ENCODE data around the gene RADX. TPM values are rescaled to one million over a fixed set of nuclear protein-coding genes. Genes with fewer than 3 reads are reported as not detected.
A peak's percentile ranks its signal among the peaks of the same experiment; 100 is the strongest.

Gene RADX
- polyA plus RNA-seq (2013, experiment 1 of 4) = 8.5 TPM
- 8.9 TPM for polyA plus RNA-seq (2013, experiment 2 of 4)
- 7.1 TPM for polyA plus RNA-seq (2013, experiment 3 of 4)
- 9.2 TPM for polyA plus RNA-seq (2013, experiment 4 of 4)

GRCh38 chrX:106611679-106612392, at the start of gene RADX:
Gene RADX (plus strand): TSS chrX:106611978. CDS start chrX:106612081, 103 bp downstream.
- peak within 1 kb of the TSS; percentile 46 for H3K4me3 ChIP-seq (ENCODE audit: insufficient read depth, low read depth, low read length)
- no peak within 1 kb of the TSS for H3K27ac ChIP-seq (ENCODE audit: insufficient read depth, low read depth, low read length, poor library complexity, severe bottlenecking)
- no peaks in the 10 kb centered on the region for H3K4me1 ChIP-seq (ENCODE audit: control insufficient read depth, insufficient read depth, low read length)
- H3K9me3 ChIP-seq (ENCODE audit: control insufficient read depth, low read length) = no peaks in the 10 kb centered on the region
- H3K36me3 ChIP-seq (ENCODE audit: control insufficient read depth, insufficient read depth, low read length) = no peaks in the 10 kb centered on the region
- H3K27me3 ChIP-seq (ENCODE audit: control insufficient read depth, insufficient read depth, low read length, poor library complexity, severe bottlenecking) = peaks cover 17% of the 10 kb centered on the region
- 0% methylated on average over 46 of the region's 46 CpGs for WGBS, 2 experiments

- no peak overlapping the region for H3K27ac ChIP-seq (ENCODE audit: insufficient read depth, low read depth, low read length, poor library complexity, severe bottlenecking)
- H3K27me3 ChIP-seq (ENCODE audit: control insufficient read depth, insufficient read depth, low read length, poor library complexity, severe bottlenecking) = no peaks in the 10 kb centered on the region
- H3K4me3 ChIP-seq (ENCODE audit: insufficient read depth, low read depth, low read length) = no peak overlapping the region
- no peaks in the 10 kb centered on the region for H3K4me1 ChIP-seq (ENCODE audit: control insufficient read depth, insufficient read depth, low read length)
- no peaks in the 10 kb centered on the region for H3K36me3 ChIP-seq (ENCODE audit: control insufficient read depth, insufficient read depth, low read length)
- 83 to 92% methylated on average over 1 to 2 of the region's 2 CpGs for WGBS, 2 experiments
- H3K9me3 ChIP-seq (ENCODE audit: control insufficient read depth, low read length) = no peaks in the 10 kb centered on the region
Measured at GRCh38 chrX:106564986-106565385, 46.8 kb upstream of the RADX start.

- WGBS, 2 experiments = 91 to 96% methylated on average over 8 of the region's 8 CpGs
- no peaks in the 10 kb centered on the region for H3K9me3 ChIP-seq (ENCODE audit: control insufficient read depth, low read length)
Measured at GRCh38 chrX:106566362-106566761, 45.4 kb upstream of the RADX start.

GRCh38 chrX:106581856-106582255, 29.9 kb upstream of the RADX start:
- no peaks in the 10 kb centered on the region for H3K9me3 ChIP-seq (ENCODE audit: control insufficient read depth, low read length)
- H3K36me3 ChIP-seq (ENCODE audit: control insufficient read depth, insufficient read depth, low read length) = no peaks in the 10 kb centered on the region
- H3K27ac ChIP-seq (ENCODE audit: insufficient read depth, low read depth, low read length, poor library complexity, severe bottlenecking) = no peak overlapping the region
- no peak overlapping the region for H3K4me3 ChIP-seq (ENCODE audit: insufficient read depth, low read depth, low read length)
- no peaks in the 10 kb centered on the region for H3K27me3 ChIP-seq (ENCODE audit: control insufficient read depth, insufficient read depth, low read length, poor library complexity, severe bottlenecking)
- no peaks in the 10 kb centered on the region for H3K4me1 ChIP-seq (ENCODE audit: control insufficient read depth, insufficient read depth, low read length)
- WGBS, 2 experiments = no CpG with 5 or more reads among the region's 1 CpG

More at GRCh38 chrX:106566362-106566761, 45.4 kb upstream of the RADX start:
- no peak overlapping the region for H3K27ac ChIP-seq (ENCODE audit: insufficient read depth, low read depth, low read length, poor library complexity, severe bottlenecking)
- H3K4me3 ChIP-seq (ENCODE audit: insufficient read depth, low read depth, low read length) = no peak overlapping the region
- H3K4me1 ChIP-seq (ENCODE audit: control insufficient read depth, insufficient read depth, low read length) = no peaks in the 10 kb centered on the region
- no peaks in the 10 kb centered on the region for H3K27me3 ChIP-seq (ENCODE audit: control insufficient read depth, insufficient read depth, low read length, poor library complexity, severe bottlenecking)
- H3K36me3 ChIP-seq (ENCODE audit: control insufficient read depth, insufficient read depth, low read length) = no peaks in the 10 kb centered on the region

- H3K36me3 ChIP-seq (ENCODE audit: control insufficient read depth, insufficient read depth, low read length) = no peaks in the 10 kb centered on the region
- WGBS, 2 experiments = 83 to 100% methylated on average over 1 of the region's 2 CpGs
- no peaks in the 10 kb centered on the region for H3K9me3 ChIP-seq (ENCODE audit: control insufficient read depth, low read length)
- no peaks in the 10 kb centered on the region for H3K4me1 ChIP-seq (ENCODE audit: control insufficient read depth, insufficient read depth, low read length)
- H3K27me3 ChIP-seq (ENCODE audit: control insufficient read depth, insufficient read depth, low read length, poor library complexity, severe bottlenecking) = no peaks in the 10 kb centered on the region
- no peak overlapping the region for H3K4me3 ChIP-seq (ENCODE audit: insufficient read depth, low read depth, low read length)
- H3K27ac ChIP-seq (ENCODE audit: insufficient read depth, low read depth, low read length, poor library complexity, severe bottlenecking) = no peak overlapping the region
Measured at GRCh38 chrX:106585478-106585877, 26.3 kb upstream of the RADX start.

- Histone ChIP-seq H3K27ac (ENCODE audit: insufficient read depth, low read depth, low read length, poor library complexity, severe bottlenecking) (no peak overlapping the region), H3K4me1 (ENCODE audit: control insufficient read depth, insufficient read depth, low read length) (no peaks in the 10 kb centered on the region), H3K9me3 (ENCODE audit: control insufficient read depth, low read length) (no peaks in the 10 kb centered on the region), H3K27me3 (ENCODE audit: control insufficient read depth, insufficient read depth, low read length, poor library complexity, severe bottlenecking) (no peaks in the 10 kb centered on the region), H3K36me3 (ENCODE audit: control insufficient read depth, insufficient read depth, low read length) (no peaks in the 10 kb centered on the region), H3K4me3 (ENCODE audit: insufficient read depth, low read depth, low read length) (no peak overlapping the region)
- WGBS, 2 experiments = 94 to 100% methylated on average over 1 to 2 of the region's 2 CpGs
Measured at GRCh38 chrX:106588801-106589200, 23.0 kb upstream of the RADX start.

- no peaks in the 10 kb centered on the region for H3K36me3 ChIP-seq (ENCODE audit: control insufficient read depth, insufficient read depth, low read length)
- H3K27ac ChIP-seq (ENCODE audit: insufficient read depth, low read depth, low read length, poor library complexity, severe bottlenecking) = no peak overlapping the region
- no peak overlapping the region for H3K4me3 ChIP-seq (ENCODE audit: insufficient read depth, low read depth, low read length)
- WGBS, 2 experiments = 96 to 100% methylated on average over 1 to 2 of the region's 2 CpGs
- H3K4me1 ChIP-seq (ENCODE audit: control insufficient read depth, insufficient read depth, low read length) = no peaks in the 10 kb centered on the region
- H3K9me3 ChIP-seq (ENCODE audit: control insufficient read depth, low read length) = no peaks in the 10 kb centered on the region
- H3K27me3 ChIP-seq (ENCODE audit: control insufficient read depth, insufficient read depth, low read length, poor library complexity, severe bottlenecking) = no peaks in the 10 kb centered on the region
Measured at GRCh38 chrX:106599411-106599810, 12.4 kb upstream of the RADX start.

- no CpG with 5 or more reads among the region's 1 CpG for WGBS, 2 experiments
- H3K4me1 ChIP-seq (ENCODE audit: control insufficient read depth, insufficient read depth, low read length) = no peaks in the 10 kb centered on the region
- no peaks in the 10 kb centered on the region for H3K27me3 ChIP-seq (ENCODE audit: control insufficient read depth, insufficient read depth, low read length, poor library complexity, severe bottlenecking)
- H3K36me3 ChIP-seq (ENCODE audit: control insufficient read depth, insufficient read depth, low read length) = no peaks in the 10 kb centered on the region
- no peaks in the 10 kb centered on the region for H3K9me3 ChIP-seq (ENCODE audit: control insufficient read depth, low read length)
- H3K27ac ChIP-seq (ENCODE audit: insufficient read depth, low read depth, low read length, poor library complexity, severe bottlenecking) = no peak overlapping the region
- H3K4me3 ChIP-seq (ENCODE audit: insufficient read depth, low read depth, low read length) = no peak overlapping the region
Measured at GRCh38 chrX:106606571-106606970, 5.2 kb upstream of the RADX start.

GRCh38 chrX:106608016-106608415, 3.8 kb upstream of the RADX start:
- H3K27me3 ChIP-seq (ENCODE audit: control insufficient read depth, insufficient read depth, low read length, poor library complexity, severe bottlenecking) = peaks cover 11% of the 10 kb centered on the region
- no peak overlapping the region for H3K27ac ChIP-seq (ENCODE audit: insufficient read depth, low read depth, low read length, poor library complexity, severe bottlenecking)
- H3K4me1 ChIP-seq (ENCODE audit: control insufficient read depth, insufficient read depth, low read length) = no peaks in the 10 kb centered on the region
- 62 to 63% methylated on average over 3 to 6 of the region's 6 CpGs for WGBS, 2 experiments
- no peak overlapping the region for H3K4me3 ChIP-seq (ENCODE audit: insufficient read depth, low read depth, low read length)
- H3K9me3 ChIP-seq (ENCODE audit: control insufficient read depth, low read length) = no peaks in the 10 kb centered on the region
- H3K36me3 ChIP-seq (ENCODE audit: control insufficient read depth, insufficient read depth, low read length) = no peaks in the 10 kb centered on the region

- Histone ChIP-seq H3K27me3 (ENCODE audit: control insufficient read depth, insufficient read depth, low read length, poor library complexity, severe bottlenecking) (peaks cover 17% of the 10 kb centered on the region), H3K4me3 (ENCODE audit: insufficient read depth, low read depth, low read length) (peak overlapping the region; percentile 46), H3K9me3 (ENCODE audit: control insufficient read depth, low read length) (no peaks in the 10 kb centered on the region), H3K4me1 (ENCODE audit: control insufficient read depth, insufficient read depth, low read length) (no peaks in the 10 kb centered on the region), H3K27ac (ENCODE audit: insufficient read depth, low read depth, low read length, poor library complexity, severe bottlenecking) (no peak overlapping the region), H3K36me3 (ENCODE audit: control insufficient read depth, insufficient read depth, low read length) (no peaks in the 10 kb centered on the region)
- WGBS, 2 experiments = 0 to 29% methylated on average over 1 of the region's 1 CpG
Measured at GRCh38 chrX:106611317-106611678, 480 bp upstream of the RADX start.
